Measurements from ENCODE around the gene ARHGEF2.
"Not testable (repeated sequence)": the region's sequence is repeated elsewhere in the genome, so short reads cannot be mapped to it uniquely, and the experiment has no call there.

Gene ARHGEF2

GRCh38 chr1:155942578-155943141 is 35.7 kb downstream of the ARHGEF2 start:
- no peak for DNase-seq (ENCODE audit: low spot score)

- DNase-seq (ENCODE audit: low spot score): no peak
Measured at GRCh38 chr1:155941845-155942531, 36.4 kb downstream of the ARHGEF2 start.

DNA sequence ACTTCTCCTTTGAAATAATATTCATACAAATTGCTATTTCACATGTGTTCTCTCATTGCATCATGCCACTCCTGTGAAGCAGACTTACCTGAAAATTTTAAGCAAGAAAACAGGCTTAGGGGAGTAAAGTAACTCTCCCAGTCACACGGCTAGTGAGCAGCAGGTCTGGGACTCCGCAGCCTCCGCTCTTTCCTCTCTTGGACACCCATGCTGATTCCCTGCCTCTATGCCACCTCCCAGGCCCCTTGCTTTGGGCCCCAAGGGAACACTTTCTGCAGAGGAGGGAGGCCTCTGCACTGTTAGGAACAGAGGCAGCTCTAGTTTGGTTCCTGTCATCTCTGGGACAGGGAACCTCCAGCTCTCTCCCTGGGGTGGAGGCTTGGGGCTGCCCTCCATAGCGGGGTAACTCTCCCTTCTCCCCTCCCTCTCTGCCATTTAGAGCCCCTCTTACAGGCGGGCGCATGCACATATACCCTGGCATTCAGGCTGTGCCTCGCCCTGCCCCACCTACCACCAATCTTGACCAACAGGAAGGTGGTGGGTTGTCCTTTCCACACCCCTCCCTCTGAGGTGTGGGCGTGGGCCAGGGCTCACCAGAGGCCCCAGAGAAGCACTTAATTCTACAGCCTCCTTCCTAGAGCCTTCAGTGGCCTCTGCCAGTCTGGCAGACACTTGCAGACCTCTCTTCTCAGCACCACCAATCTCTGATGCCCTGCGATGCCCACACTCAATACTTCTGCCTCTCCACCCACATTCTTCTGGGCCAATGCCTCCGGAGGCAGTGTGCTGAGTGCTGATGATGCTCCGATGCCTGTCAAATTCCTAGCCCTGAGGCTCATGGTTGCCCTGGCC is 37.1 kb downstream of the ARHGEF2 start, which contains the start of gene RXFP4:
RXFP4 (plus strand) TSS at position 646 of the 852 bp plus-strand sequence; CDS start at position 718, 72 bp downstream.
- DNase-seq (ENCODE audit: low spot score): no peak

DNA sequence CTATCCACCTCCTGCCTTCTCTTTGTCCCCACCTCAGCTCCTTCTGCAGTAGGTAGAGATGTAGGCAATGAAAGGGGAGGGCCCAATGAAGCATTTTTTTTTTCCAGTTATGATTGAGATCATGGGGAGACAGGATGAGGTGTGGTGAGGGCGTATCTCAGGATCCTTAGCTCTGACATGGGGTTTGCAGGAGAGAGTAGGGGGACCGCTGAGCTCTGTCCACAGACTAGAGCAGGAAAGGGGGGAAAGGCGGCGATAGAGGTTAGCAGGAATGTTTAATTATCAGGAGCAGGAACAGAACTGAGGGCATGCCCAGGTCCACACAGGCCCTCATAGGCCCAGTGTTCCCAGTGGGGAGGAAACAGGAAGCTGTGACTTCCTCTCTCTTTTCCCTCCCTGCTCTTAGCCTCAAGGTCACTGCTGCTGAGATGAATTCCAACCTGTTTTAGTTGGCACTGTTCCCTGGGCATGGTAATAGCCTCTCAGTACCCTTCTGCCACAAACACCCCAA is 37.8 kb downstream of the ARHGEF2 start:
- no peak for DNase-seq (ENCODE audit: low spot score)

DNA sequence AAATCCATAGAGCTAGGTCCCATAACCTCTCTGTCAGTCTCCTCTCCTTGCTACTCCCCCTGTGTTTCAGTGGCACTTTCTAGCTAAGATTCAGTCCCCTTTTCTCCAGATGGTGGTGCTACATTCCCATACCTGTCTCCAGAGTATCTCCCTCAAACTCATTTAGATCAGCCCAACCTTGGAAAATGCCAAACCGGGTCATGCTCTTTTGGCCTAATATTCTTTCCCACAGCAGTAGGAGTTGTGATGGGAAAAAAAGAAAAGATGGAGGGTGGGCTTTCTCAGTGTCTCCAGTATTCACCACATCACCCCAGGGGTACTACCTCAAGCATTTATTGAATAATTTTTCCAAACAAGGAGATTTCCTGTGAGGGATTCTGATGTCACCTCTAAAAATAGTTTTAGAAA is 40.1 kb downstream of the ARHGEF2 start:
- peak; percentile 63 for DNase-seq (ENCODE audit: low spot score)

DNA sequence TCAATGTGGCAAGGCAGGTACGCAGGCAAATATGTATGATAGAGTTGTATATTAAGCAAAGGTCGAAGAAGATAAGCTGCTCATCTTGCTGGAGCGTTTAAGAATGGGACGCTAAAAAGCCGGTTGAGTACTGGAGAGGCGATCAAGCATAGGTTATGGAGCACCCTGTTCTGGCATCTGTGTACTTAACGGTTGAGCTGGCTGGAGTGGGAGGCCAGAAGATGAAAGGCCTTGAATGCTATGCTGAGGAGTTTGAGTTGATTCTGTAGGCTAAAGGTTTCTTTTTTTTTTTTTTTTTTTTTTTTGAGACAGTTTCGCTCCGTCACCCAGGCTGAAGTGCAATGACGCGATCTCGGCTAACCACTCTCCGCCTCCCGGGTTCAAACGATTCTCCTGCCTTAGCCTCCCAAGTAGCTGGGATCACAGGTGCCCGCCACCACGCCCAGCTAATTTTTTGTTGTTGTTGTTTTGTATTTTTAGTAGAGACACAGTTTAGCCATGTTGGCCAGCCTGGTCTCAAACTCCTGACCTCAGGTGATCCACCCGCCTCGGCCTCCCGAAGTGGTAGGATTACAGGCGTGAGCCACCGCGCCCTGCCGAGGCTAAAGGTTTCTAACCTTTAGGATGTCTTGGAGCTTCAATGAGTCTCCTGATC is 43.3 kb downstream of the ARHGEF2 start:
- DNase-seq (ENCODE audit: low spot score): no peak

- DNase-seq (ENCODE audit: low spot score): peak; percentile 96
Measured at GRCh38 chr1:155934097-155934935, 44.0 kb downstream of the ARHGEF2 start, which contains the start of gene KHDC4. TSS of gene KHDC4 (minus strand) at chr1:155934413. CDS start at chr1:155934373, 40 bp downstream.

- no peak for DNase-seq (ENCODE audit: low spot score)
Measured at GRCh38 chr1:155933591-155934096, 44.7 kb downstream of the ARHGEF2 start.

GRCh38 chr1:155932487-155932886 is 45.9 kb downstream of the ARHGEF2 start:
- no peak for DNase-seq (ENCODE audit: low spot score)

GRCh38 chr1:155932081-155932480 is 46.3 kb downstream of the ARHGEF2 start:
- no peak for DNase-seq (ENCODE audit: low spot score)

DNA sequence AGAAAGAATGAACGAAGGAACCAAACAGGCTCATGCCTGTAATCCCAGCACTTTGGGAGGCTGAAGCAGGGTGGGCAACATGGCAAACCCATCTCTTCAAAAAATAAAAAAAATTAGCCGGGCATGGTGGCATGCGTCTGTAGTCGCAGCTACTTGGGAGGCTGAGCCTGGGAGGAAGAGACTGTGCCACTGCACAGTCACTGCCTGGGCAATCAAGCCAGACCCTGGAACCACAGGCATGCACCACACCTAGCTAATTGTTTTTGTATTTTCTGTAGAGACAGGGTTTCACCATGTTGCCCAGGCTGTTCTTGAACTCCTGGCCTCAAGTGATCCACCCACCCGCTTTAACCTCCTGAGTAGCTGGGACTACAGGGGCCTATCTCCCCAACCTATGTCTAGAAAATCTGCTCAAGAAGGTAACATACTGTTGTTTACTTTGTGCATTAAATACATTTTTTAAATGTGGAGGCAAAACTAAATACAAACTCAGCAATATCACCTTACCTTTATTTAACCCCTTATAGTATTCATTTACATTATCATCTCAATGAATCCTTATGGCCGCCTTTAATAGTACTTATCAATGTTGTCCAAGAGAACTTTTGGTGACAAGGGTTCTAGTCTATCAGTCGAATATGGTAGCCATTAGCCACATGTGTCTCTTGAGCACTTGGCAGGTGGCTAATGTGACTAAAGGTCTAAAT is 46.9 kb downstream of the ARHGEF2 start:
- no peak for DNase-seq (ENCODE audit: low spot score)

GRCh38 chr1:155930725-155931124 is 47.6 kb downstream of the ARHGEF2 start:
- DNase-seq (ENCODE audit: low spot score): not testable (repeated sequence)

- DNase-seq (ENCODE audit: low spot score): no peak
Measured at GRCh38 chr1:155929057-155929456, 49.3 kb downstream of the ARHGEF2 start.

- DNase-seq (ENCODE audit: low spot score): no peak
Measured at GRCh38 chr1:155925506-155925905, 52.8 kb downstream of the ARHGEF2 start.

- DNase-seq (ENCODE audit: low spot score): no peak
Measured at GRCh38 chr1:155920717-155921116, 57.6 kb downstream of the ARHGEF2 start.

GRCh38 chr1:155919801-155920200 is 58.5 kb downstream of the ARHGEF2 start:
- no peak for DNase-seq (ENCODE audit: low spot score)

- DNase-seq (ENCODE audit: low spot score): no peak
Measured at GRCh38 chr1:155918660-155919059, 59.7 kb downstream of the ARHGEF2 start.

DNA sequence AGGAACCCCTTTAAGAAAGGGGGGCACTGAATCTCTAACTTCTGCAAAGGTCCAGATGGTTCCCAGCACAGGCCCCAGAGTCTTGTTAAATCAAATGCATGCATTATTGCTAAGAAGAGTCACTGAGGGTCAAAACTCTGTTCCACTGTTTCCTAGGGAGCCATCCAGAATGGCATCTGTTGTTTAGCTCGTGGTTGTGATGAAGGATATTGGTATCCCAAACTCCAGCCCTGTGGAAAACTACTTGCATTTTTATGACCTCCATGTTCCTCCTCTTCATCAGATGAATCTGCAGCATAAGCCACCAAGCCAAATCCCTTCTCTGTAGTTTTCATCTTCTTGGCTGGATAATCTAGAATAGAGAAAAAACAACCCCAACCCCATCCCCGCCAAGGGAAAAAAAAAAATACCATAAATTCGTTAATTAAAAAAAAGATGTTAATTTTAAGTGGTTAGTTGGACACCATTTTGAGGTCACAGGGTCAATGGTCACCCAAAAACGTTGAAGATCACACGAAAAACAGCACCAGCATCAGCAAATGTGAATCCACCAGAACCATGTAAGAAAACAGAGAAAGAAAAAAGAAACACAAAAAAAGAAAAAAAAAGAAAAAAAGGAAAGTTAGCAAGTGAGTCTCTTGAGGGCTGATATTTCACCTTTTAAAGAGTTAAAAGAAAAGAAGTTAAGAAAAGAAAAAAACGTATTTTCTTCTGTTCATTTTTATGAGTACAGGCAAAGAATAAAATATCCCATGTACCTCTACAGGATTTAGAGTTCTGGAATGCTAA is 64.2 kb downstream of the ARHGEF2 start:
- no peak for DNase-seq (ENCODE audit: low spot score)

DNA sequence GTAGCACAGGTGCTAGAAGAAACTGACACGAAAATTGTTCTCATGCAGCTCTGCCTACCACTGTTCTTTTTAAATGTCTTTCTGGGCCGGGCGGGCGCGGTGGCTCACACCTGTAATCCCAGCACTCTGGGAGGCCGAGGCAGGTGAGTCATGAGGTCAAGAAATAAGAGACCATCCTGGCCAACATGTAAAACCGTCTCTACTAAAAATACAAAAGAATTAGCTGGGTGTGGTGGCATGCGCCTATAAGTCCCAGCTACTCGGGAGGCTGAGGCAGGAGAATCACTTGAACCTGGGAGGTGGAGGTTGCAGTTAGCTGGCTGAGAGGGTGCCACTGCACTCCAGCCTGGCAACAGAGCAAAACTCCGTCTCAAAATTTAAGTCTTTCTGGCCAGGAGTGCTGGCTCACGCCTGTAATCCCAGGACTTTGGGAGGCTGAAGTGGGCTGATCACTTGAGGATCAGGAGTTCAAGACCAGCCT is 66.3 kb downstream of the ARHGEF2 start:
- DNase-seq (ENCODE audit: low spot score): no peak

Data from GM03348 (cell line).